Measurements from ENCODE around the gene SCN2B. TPM values are rescaled to one million over a fixed set of nuclear protein-coding genes. Genes with fewer than 3 reads are reported as not detected.

SCN2B gene
- total and polyA plus RNA-seq, 2 donors (not counting 1 experiment from before 2014, with no cell fraction given) = 0.11 to 7.3 TPM

DNA sequence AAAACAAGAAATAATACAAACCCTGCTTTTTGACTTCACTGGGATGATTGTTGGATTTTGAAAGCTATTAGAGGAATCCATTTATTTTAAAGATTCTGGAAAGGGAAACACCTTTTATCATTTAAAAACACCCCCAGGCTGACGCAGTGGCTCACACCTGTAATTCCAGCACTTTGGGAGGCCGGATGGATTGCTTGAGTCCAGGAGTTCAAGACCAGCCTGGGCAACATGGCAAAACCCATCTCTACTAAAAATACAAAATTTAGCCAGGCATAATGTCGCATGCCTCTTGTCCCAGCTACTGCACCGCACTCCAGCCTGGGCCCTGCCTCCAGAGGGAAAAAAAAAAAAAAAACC lies 317 bp upstream of the SCN2B start:
- H2AFZ ChIP-seq (ENCODE audit: low read length) = no peak overlapping the region
- no peak for TF ChIP-seq EZH2 (IDR thresholded peaks at IDR 0.05; ENCODE audit: low read length, missing control alignments)
- TF ChIP-seq, protein P1, sequence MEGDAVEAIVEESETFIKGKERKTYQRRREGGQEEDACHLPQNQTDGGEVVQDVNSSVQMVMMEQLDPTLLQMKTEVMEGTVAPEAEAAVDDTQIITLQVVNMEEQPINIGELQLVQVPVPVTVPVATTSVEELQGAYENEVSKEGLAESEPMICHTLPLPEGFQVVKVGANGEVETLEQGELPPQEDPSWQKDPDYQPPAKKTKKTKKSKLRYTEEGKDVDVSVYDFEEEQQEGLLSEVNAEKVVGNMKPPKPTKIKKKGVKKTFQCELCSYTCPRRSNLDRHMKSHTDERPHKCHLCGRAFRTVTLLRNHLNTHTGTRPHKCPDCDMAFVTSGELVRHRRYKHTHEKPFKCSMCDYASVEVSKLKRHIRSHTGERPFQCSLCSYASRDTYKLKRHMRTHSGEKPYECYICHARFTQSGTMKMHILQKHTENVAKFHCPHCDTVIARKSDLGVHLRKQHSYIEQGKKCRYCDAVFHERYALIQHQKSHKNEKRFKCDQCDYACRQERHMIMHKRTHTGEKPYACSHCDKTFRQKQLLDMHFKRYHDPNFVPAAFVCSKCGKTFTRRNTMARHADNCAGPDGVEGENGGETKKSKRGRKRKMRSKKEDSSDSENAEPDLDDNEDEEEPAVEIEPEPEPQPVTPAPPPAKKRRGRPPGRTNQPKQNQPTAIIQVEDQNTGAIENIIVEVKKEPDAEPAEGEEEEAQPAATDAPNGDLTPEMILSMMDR (conservative IDR thresholded peaks at IDR 0.05 in 1 of 2, IDR thresholded peaks at IDR 0.05 in 1 of 2; ENCODE audit: low read depth in 1 of 2, low read length in 2 of 2) = no peak
- H4K20me1 ChIP-seq (ENCODE audit: control insufficient read depth, extremely low read depth, insufficient read depth, low read length) = no peaks in the 10 kb centered on the region
- no peak overlapping the region for H3K27ac ChIP-seq (ENCODE audit: insufficient read depth, low read length)
- H3K9me3 ChIP-seq (ENCODE audit: control insufficient read depth, insufficient read depth, low read depth, low read length) = no peaks in the 10 kb centered on the region
- DNase-seq (ENCODE audit: low read depth in 2 of 2) = no peak
- no peak overlapping the region for H3K9ac ChIP-seq (ENCODE audit: insufficient read depth, low read length)
- no peaks in the 10 kb centered on the region for H3K4me1 ChIP-seq (ENCODE audit: control insufficient read depth, extremely low read depth, insufficient read depth, low read length)
- H3K79me2 ChIP-seq (ENCODE audit: control insufficient read depth, insufficient read depth, low read length) = no peaks in the 10 kb centered on the region
- H3K27me3 ChIP-seq (ENCODE audit: control insufficient read depth, insufficient read depth, low read length) = peaks cover 7% of the 10 kb centered on the region
- no peak overlapping the region for H3K4me2 ChIP-seq (ENCODE audit: extremely low read depth, insufficient read depth, low read length)
- no peaks in the 10 kb centered on the region for H3K36me3 ChIP-seq (ENCODE audit: control insufficient read depth, insufficient read depth, low read length)
- H3K4me3 ChIP-seq (replicated peaks in 1 of 4; ENCODE audit: control extremely low read depth in 1 of 4, insufficient read depth in 1 of 4, low read depth in 3 of 4, low read length in 4 of 4) = no peak overlapping the region

DNA sequence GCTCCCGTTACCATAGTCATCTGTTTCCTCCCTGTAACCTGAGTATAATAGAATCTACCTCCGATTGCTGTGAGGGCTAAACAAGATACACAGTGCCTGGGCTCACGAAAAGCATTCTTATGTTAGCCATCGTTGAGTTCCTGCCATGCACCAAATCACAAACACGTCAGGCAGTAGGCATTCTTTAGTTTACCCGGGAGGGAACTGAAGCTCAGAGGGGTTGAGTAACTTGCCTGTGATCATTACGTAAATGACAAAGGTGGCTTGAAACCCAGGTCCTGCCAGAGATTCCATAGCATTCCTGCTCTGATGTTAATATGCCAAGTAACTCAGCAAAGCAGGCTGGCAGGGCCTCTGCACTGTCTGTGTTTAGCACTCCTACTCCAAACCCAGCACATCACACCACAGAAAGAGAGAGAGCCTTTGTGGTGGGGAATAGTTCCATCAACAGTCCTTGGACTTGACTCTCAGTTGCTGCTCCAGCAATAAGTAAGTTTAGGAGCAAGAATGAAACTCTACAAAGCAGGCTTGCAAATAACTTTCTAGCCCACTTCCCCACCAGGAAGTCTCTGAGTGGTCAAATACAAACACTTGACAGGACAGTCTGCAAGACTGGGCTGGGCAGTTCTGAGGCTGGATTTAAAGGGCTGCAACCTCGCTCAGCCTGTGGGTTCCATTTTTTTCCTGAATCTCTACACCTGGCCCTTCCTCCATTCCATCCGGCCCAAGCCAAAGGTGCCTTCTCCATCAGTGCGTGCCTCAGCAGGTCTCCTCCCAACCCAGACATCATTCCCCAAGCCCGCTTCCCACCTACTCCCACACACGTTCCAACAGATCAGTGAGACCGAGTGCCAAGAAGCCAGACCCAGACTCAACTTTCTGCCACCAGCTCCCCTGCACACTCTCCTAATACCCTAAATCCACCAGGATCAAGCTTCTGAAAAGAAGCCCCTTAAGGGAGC lies 1.1 kb downstream of the SCN2B start:
- Histone ChIP-seq H3K4me2 (ENCODE audit: extremely low read depth, insufficient read depth, low read length) (no peak overlapping the region), H3K36me3 (ENCODE audit: control insufficient read depth, insufficient read depth, low read length) (no peaks in the 10 kb centered on the region), H3K4me3 (replicated peaks in 1 of 4; ENCODE audit: control extremely low read depth in 1 of 4, insufficient read depth in 1 of 4, low read depth in 3 of 4, low read length in 4 of 4) (peak overlapping the region in 2 of 4 experiments; percentile 34 to 47), H4K20me1 (ENCODE audit: control insufficient read depth, extremely low read depth, insufficient read depth, low read length) (no peaks in the 10 kb centered on the region), H2AFZ (ENCODE audit: low read length) (no peak overlapping the region), H3K27me3 (ENCODE audit: control insufficient read depth, insufficient read depth, low read length) (peaks cover 7% of the 10 kb centered on the region), H3K4me1 (ENCODE audit: control insufficient read depth, extremely low read depth, insufficient read depth, low read length) (no peaks in the 10 kb centered on the region), H3K27ac (ENCODE audit: insufficient read depth, low read length) (no peak overlapping the region), H3K9me3 (ENCODE audit: control insufficient read depth, insufficient read depth, low read depth, low read length) (no peaks in the 10 kb centered on the region), H3K9ac (ENCODE audit: insufficient read depth, low read length) (no peak overlapping the region), H3K79me2 (ENCODE audit: control insufficient read depth, insufficient read depth, low read length) (no peaks in the 10 kb centered on the region)
- peak; percentile 18 to 62 for DNase-seq (ENCODE audit: low read depth in 2 of 2)
- TF ChIP-seq, protein P1 (conservative IDR thresholded peaks at IDR 0.05 in 1 of 2, IDR thresholded peaks at IDR 0.05 in 1 of 2; ENCODE audit: low read depth in 1 of 2, low read length in 2 of 2) = no peak
- no peak for TF ChIP-seq EZH2 (IDR thresholded peaks at IDR 0.05; ENCODE audit: low read length, missing control alignments)

DNA sequence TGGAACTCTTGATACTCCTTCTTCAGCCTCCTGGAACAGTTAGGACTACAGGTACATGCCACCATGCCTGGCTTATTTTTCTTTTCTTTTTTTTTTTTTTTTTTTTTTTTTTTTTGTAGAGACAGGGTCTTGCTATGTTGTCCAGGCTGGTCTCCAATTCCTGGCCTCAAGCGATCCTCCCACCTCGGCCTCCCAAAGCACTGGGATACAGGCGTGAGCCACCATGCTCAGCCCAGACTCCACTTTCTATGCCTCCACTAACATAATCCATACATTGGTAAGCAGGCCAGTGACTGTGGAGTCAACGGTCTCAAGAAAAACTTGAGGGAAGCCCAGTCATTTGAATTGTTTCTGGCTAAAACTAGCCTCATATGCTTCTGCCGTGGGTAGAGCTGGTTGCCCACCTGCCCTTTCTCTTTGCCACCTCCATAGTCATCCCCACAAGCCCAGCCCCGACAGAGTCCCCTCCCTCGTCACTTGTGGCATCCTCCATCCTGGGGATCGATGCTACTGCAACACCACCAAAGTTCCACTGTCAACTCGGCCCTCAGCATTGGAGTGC lies 2.4 kb downstream of the SCN2B start:
- no peaks in the 10 kb centered on the region for H3K79me2 ChIP-seq (ENCODE audit: control insufficient read depth, insufficient read depth, low read length)
- H3K4me1 ChIP-seq (ENCODE audit: control insufficient read depth, extremely low read depth, insufficient read depth, low read length) = no peaks in the 10 kb centered on the region
- H3K36me3 ChIP-seq (ENCODE audit: control insufficient read depth, insufficient read depth, low read length) = no peaks in the 10 kb centered on the region
- H4K20me1 ChIP-seq (ENCODE audit: control insufficient read depth, extremely low read depth, insufficient read depth, low read length) = no peaks in the 10 kb centered on the region
- no peak for DNase-seq (ENCODE audit: low read depth in 2 of 2)
- H3K4me2 ChIP-seq (ENCODE audit: extremely low read depth, insufficient read depth, low read length) = no peak overlapping the region
- no peak overlapping the region for H3K4me3 ChIP-seq (replicated peaks in 1 of 4; ENCODE audit: control extremely low read depth in 1 of 4, insufficient read depth in 1 of 4, low read depth in 3 of 4, low read length in 4 of 4)
- H2AFZ ChIP-seq (ENCODE audit: low read length) = no peak overlapping the region
- H3K27ac ChIP-seq (ENCODE audit: insufficient read depth, low read length) = no peak overlapping the region
- no peaks in the 10 kb centered on the region for H3K9me3 ChIP-seq (ENCODE audit: control insufficient read depth, insufficient read depth, low read depth, low read length)
- TF ChIP-seq, protein P1 (conservative IDR thresholded peaks at IDR 0.05 in 1 of 2, IDR thresholded peaks at IDR 0.05 in 1 of 2; ENCODE audit: low read depth in 1 of 2, low read length in 2 of 2) = no peak
- no peak for TF ChIP-seq EZH2 (IDR thresholded peaks at IDR 0.05; ENCODE audit: low read length, missing control alignments)
- peaks cover 7% of the 10 kb centered on the region for H3K27me3 ChIP-seq (ENCODE audit: control insufficient read depth, insufficient read depth, low read length)
- H3K9ac ChIP-seq (ENCODE audit: insufficient read depth, low read length) = no peak overlapping the region

Measured in fibroblast of lung (primary cell).